Measurements from ENCODE around the gene SYNPR.

The SYNPR gene

GRCh38 chr3:63555767-63556166 is 277.7 kb downstream of the SYNPR start:
- TF ChIP-seq CTCF (IDR thresholded peaks at IDR 0.05; ENCODE audit: extremely low read depth, missing control alignments) = no peak
- no peak for DNase-seq (ENCODE audit: low spot score)

DNA sequence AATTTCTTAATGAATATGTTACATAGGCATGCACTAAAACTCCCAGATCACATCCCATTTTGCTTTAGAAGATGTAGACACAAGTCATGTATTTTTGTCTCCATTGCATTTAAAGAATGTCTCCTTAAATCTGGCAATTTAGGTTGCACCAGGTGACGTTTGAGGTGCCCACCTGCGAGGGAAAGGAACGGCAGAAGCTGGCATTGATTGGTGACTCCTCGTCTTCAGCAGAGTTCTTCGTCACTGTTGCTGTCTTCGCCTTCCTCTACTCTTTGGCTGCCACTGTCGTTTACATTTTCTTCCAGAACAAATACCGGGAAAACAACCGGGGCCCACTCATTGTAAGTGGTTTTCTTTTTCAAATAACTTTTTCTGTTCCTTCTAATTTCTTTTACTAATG is 278.3 kb downstream of the SYNPR start:
- no peak for TF ChIP-seq CTCF (IDR thresholded peaks at IDR 0.05; ENCODE audit: extremely low read depth, missing control alignments)
- no peak for DNase-seq (ENCODE audit: low spot score)

GRCh38 chr3:63557912-63558311 is 279.8 kb downstream of the SYNPR start:
- DNase-seq (ENCODE audit: low spot score) = no peak
- no peak for TF ChIP-seq CTCF (IDR thresholded peaks at IDR 0.05; ENCODE audit: extremely low read depth, missing control alignments)

DNA sequence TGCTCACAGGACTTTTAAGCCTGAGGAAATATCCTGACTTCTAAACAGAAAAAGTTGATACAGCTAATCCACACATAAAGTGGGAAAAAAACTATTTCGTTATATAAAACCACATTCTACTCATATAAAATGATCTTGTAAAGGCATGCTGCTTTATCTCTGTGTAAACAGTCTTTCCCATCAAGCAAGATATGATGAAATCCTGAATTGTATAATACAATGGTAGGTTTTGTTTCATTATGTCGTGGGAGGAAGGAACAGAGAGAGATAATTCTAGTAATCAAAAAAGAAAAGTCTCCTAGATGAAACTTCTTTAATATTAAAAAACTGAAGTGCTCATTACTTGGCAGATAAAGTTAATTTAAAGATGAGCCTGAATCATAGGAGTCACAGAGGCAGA is 281.8 kb downstream of the SYNPR start:
- no peak for TF ChIP-seq CTCF (IDR thresholded peaks at IDR 0.05; ENCODE audit: extremely low read depth, missing control alignments)
- DNase-seq (ENCODE audit: low spot score) = no peak

GRCh38 chr3:63561879-63562278 is 283.8 kb downstream of the SYNPR start:
- DNase-seq (ENCODE audit: low spot score) = no peak
- no peak for TF ChIP-seq CTCF (IDR thresholded peaks at IDR 0.05; ENCODE audit: extremely low read depth, missing control alignments)

DNA sequence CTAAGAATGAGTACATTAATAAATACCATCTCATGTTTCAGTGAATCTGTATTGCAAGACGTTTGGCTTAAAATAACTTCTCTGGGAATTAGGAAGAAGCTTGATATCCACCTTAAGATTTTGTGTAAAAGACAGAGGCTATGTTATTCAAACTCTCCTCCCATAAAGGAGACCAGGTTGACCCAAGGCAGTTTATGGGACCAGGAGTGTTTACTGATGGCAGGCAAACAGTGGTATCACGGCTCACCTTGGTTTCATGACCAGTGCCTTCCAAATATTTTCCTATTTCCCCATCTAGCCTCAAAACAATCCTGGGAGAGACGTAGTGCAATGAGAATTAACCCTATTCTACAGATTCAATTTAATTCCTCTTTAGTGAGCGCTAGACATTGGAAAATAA is 284.2 kb downstream of the SYNPR start:
- DNase-seq (ENCODE audit: low spot score) = no peak
- TF ChIP-seq CTCF (IDR thresholded peaks at IDR 0.05; ENCODE audit: extremely low read depth, missing control alignments) = no peak

DNA sequence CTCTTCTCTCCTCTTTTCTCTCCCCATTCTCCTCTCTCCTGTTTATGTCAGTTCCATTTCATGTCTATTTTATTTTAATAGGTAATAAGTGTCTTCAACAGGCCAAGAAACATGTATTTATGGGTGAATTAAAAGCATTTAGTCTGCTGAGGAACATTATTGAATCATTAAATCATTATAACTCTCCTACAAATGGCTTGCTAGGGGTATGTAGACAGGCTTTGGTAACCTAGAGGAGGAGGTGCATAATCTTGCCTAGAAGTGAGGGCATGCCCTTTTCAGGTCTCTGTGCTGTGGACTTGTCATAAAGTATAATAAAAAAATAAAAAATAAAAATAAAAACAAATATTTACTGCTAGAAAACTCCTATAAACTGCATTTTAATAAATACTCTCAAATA is 285.5 kb downstream of the SYNPR start:
- no peak for DNase-seq (ENCODE audit: low spot score)

More for the DNA sequence above, 285.5 kb downstream of the SYNPR start:
- no peak for TF ChIP-seq CTCF (IDR thresholded peaks at IDR 0.05; ENCODE audit: extremely low read depth, missing control alignments)

Data from GM20000 (cell line).